ENCODE data around the gene IGSF1.
"Not testable (repeated sequence)": the region's sequence is repeated elsewhere in the genome, so short reads cannot be mapped to it uniquely, and the experiment has no call there.

IGSF1 gene

DNA sequence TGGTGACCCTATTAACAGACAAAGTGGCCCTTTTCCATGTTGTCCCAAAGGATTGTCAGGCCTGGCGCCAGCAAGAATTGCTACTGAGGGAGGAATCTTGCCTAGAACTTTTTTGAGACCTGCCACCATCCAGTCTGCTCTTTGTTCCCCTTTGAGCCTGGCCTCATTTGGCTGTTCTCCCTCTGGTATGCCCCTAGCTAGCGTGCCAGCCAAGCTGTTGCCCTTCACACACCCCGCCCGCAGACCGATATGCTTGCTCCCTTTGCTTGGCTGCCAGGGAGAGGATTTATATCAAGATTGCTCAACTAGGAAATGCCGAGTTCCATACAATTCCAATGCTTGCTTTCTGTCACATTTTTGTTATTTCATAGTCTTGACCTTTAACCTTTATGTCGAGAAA is 24.4 kb downstream of the IGSF1 start:
- DNase-seq = no peak

DNA sequence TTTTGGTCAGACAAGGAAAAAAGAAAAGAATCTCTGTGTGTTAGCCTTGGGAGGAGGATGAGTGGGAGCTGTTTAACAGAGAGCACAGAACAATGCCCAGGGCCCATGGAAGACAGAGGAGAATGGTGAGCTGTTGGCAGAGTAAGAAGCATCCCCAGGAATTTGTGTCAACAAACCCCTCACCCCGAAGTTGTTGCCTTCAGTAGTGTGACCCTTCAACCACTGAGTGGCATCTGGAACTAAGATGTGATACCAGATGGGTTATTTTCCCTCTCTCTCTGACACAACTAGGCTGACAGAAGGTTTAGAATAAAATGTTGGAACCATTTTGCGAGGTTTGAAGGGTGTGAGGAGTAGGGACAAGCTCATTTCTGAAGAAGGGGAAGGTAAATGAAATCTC is 25.1 kb downstream of the IGSF1 start:
- DNase-seq = no peak

DNA sequence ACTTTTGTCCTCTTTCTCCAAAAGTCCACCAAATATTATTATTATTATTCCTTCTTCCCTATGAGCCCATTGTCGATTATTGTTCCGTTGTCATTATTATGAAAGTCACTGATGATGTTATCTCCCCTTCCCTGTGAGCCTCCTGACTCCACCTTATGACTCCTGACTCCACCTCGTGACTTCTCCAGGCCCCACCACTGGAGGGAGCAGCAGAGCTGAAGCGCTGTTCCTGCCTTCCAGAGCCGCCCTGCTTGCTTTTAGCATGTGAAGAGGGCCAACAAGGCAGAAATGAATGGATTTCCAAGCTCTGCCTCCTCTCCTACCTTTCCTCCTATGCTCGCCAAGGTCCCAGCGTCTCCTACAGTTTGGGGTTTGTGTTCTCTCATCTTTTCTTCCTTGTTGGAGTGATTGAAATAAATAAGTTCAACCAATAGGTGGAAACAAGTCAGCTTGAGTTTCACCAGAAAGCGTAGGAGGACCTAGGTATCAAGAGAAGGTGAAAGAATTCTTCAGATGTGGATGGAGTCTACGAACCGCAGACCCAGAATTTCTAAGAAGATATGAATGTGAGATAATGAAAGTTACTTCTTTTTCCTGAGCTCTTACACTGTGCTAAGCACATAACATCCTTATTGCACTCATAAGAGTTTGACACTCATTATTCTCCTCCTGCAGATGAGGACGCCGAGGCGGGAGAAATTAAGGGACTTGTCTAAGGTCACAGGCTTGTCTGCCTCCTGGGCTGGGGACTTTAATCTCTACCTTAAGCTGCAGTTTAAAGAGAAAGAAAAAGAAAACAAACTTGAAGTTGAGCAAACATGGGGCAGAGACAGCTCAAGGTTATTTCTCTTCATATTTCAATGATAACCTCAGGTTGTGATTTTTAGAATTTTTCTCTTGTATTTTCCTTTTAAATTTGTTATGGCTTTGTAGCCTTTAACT is 26.1 kb downstream of the IGSF1 start:
- DNase-seq = no peak

DNA sequence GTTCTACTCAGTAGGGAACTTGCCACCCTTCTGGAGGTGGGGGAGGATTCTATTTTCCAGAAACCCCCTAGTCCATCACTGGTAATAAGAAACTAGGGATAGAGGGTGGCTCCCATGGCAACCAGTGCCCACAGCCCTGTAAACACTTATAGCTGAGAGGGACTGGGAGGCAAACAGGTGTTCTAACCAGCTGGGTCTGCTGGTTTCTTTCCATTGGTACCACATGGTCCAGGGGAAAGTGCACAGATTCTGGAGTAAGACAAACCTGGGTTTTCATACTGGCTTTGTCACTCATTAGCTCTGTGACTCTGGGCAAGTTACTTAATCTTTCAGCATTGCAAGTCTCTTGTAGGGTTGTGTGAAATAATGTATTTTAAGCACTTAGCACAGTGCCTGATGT is 26.9 kb downstream of the IGSF1 start:
- DNase-seq = no peak

DNA sequence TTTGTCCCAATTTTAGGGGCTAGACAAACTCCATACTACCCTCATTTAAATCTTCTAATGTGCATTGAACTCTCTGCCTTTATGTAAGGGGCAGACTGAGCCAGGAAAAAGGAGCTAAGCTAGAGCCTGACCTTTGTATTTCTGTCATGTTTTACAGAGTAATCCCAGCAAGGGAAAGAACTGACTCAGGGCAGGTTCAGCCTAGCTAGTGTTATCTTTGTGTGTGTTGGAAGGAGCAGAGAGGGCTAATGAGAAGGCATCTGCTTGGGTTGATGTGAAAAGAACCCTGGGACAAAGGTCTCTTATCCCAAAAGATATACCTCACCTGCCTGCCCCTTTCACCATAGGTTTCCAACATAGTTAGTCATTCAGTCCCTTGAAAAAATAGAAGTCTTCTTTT is 31.7 kb downstream of the IGSF1 start:
- DNase-seq = no peak

DNA sequence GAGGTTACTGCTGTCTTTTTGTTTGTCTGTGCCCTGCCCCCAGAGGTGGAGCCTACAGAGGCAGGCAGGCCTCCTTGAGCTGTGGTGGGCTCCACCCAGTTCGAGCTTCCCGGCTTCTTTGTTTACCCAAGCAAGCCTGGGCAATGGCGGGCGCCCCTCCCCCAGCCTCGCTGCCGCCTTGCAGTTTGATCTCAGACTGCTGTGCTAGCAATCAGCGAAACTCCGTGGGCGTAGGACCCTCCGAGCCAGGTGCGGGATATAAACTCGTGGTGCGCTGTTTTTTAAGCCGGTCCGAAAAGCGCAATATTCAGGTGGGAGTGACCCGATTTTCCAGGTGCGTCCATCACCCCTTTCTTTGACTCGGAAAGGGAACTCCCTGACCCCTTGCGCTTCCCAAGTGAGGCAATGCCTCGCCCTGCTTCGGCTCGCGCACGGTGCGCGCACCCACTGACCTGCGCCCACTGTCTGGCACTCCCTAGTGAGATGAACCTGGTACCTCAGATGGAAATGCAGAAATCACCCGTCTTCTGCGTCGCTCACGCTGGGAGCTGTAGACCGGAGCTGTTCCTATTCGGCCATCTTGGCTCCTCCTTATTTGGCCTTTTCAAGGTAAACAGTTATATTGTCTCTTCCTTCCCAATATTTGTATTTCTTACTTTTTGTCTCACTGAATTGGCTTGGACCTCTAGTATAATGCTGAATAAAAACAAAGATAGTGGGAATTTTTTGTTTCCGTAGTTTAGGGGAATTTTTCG is 37.9 kb downstream of the IGSF1 start:
- DNase-seq = not testable (repeated sequence)

DNA sequence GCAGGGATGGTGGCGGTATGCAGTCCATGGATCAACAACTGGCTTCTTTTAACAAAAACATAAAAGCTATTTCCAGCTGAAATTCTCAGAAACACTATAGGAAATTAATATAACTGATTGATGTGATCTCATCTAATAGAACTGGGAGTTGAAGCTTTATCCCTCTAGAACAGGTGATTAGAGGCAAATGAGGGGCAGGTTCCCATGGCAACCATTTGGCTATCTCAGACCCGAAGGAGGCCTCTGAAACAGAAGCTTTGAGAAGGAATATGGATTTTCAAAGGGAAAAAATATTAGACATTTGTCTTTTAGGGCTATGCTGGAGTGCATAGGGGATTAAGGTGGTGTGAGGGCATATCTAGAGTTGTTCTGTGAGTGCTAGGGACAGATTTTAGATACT is 50.0 kb downstream of the IGSF1 start:
- DNase-seq = no peak

DNA sequence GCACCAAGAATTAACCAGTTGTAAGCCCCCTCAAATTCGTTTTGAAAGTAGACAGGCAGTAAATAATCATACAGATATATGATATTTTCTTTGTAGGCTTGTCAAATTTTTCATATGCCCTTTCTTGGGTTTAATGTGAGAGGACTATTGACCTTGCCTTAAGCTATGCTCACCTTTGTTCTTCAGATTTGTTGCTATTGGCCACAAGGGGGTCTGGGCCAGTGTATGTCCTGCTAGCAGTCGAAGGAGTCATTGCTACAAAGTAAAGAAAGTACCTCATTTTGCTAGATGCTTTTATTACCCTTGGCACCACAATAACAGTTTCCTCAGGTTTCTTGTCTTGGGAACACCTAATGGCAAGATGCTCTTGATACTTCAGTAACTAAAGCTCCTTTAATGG is 51.7 kb downstream of the IGSF1 start:
- no peak for DNase-seq

DNA sequence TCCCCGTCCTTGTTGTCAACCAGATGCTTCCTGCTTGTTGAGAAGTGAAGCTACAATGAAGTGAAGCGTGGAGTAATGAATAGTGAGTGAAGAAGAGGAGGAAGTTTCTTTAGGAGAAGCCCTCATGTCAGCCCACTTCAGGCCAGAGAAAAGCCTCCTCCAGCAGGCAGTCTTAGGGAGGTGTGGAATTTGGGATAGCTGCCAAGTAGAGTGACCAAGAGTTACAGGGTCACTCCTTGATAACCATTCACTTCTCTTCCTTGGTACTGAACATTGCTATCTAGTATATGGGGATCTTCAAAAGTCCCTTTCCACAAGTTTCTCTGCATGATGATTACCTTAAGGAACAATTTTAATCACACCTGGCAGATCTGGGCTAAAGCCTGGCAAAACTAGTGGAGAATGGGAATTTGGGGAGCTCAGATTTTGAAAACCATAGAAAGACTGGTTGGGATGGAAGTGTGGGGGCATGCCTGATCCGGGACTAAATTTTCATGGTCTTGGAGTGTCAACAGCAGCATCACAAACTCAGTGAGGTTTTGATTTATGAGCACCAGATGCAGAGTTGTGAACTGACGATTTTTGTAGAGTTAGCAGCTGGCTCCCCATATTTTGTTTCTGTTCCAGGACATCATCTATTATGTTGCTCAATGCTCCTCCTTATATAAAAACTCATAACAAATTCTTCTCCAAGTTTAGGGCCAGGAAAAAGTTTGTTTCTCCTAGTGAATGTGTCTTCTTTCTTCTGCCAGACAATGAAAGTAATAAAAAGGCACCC is 53.1 kb downstream of the IGSF1 start:
- no peak for DNase-seq

DNA sequence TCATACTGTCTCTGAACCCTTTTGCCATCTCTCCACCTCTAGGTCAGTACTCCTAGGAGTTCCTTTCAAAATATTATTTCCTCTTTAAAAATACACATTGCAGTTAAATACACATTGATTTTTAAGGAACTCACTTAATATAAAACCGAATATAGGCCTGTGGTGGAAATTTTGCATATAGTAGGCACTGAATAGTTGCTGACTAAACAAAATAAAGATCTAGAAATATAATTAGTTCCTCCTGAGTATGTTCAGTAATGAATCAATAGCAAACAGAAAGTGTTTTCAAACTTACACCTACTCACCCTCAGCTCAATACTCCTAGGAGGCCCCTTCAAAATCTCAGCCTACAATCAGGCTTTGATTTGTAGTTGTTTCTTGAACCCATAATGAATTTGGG is 61.5 kb downstream of the IGSF1 start:
- DNase-seq = no peak

DNA sequence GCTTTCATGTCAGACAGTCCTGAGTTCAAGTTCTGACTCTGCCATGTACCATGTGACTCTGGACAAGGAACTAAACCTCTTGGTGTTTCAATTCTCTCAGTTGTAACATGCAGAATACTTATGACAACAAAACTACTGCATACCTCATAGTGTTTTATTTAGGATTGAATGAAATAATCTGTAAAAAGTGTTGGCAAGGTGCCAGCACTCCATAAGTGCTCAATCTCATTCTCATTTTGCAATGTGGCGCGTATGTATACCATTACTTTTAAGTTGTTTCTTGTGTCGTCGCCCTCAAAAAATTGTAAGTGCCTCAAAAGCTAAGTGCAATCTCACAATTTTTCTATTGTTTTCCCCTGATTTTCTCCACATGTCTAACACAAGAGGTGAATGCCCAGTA is 62.5 kb downstream of the IGSF1 start:
- DNase-seq = no peak

DNA sequence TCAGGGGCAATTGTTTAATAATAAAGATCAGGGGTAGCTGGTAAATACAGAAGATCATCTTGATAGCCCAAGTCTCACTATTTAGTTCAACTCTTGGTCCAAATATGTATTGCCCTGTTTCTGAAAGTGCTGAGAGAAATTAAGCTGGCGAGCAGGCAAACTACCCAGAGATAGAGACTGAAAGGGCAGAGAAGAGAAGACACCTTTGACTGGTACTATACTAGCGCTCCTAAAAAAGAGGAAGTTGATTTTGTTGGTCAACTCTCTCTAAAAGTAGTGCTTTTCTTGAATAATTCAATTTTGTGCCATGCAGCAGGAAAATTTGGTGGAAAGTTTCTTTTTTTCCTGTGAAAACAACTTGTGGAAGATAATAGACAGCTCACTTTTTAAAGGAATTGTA is 64.0 kb downstream of the IGSF1 start:
- no peak for DNase-seq
